Measurements from ENCODE around the gene NABP2. TPM values are rescaled to one million over a fixed set of nuclear protein-coding genes. Genes with fewer than 3 reads are reported as not detected.

The NABP2 gene
- total and polyA plus RNA-seq, 2 of the 4 experiments (the other 2 are of a cell fraction), result 29.2 to 37.4 TPM

GRCh38 chr12:56278905-56279304 is 54.8 kb downstream of the NABP2 start:
- POLR2A ChIA-PET (ENCODE audit: unreplicated experiment), result no interaction called here
- dilution Hi-C loops (cut with HindIII; ENCODE audit: low sequenced_read_pairs, unreplicated experiment), result no loop called here
- Histone ChIP-seq H4K8ac (ENCODE audit: low read depth in 2 of 2, low read length in 2 of 2) (no peak overlapping the region), H3K36me3 (ENCODE audit: control insufficient read depth, insufficient read depth, low read length) (peaks cover 65% of the 10 kb centered on the region), H3K27ac (ENCODE audit: insufficient read depth, low read length) (no peak overlapping the region), H3K27me3 (ENCODE audit: control insufficient read depth, insufficient read depth, low read length) (no peaks in the 10 kb centered on the region), H3K4me3 (ENCODE audit: insufficient read depth, low read depth, low read length) (no peak overlapping the region), H2AK5ac (ENCODE audit: low read depth, low read length) (no peak overlapping the region), H3K79me1 (ENCODE audit: low read depth in 1 of 2, low read length in 2 of 2) (peaks cover 4 to 8% of the 10 kb centered on the region in 2 experiments; a peak in 2 of 4 replicates), H2BK15ac (ENCODE audit: low read depth, low read length) (no peak overlapping the region), H2BK20ac (ENCODE audit: low read depth, low read length) (no peak overlapping the region), H3K9ac (ENCODE audit: low read depth, low read length) (no peak overlapping the region), H3K9me3 (ENCODE audit: control insufficient read depth, insufficient read depth, low read length) (no peaks in the 10 kb centered on the region), H3K4me2 (ENCODE audit: low read depth, low read length) (no peak overlapping the region), H4K5ac (ENCODE audit: low read depth, low read length) (no peak overlapping the region), H3K23ac (ENCODE audit: low read depth, low read length) (no peak overlapping the region), H4K91ac (ENCODE audit: insufficient read depth, low read depth, low read length) (no peak overlapping the region), H4K20me1 (ENCODE audit: insufficient read depth, low read length) (no peaks in the 10 kb centered on the region), H3K14ac (replicated peaks; ENCODE audit: low read depth, low read length) (no peak overlapping the region), H2AK9ac (replicated peaks; ENCODE audit: low read depth, low read length, poor library complexity) (no peak overlapping the region), H2BK5ac (ENCODE audit: low read depth, low read length, poor library complexity, severe bottlenecking) (no peak overlapping the region), H3K4ac (ENCODE audit: low read depth, low read length) (no peak overlapping the region), H3K9me1 (ENCODE audit: insufficient read depth, low read length) (no peaks in the 10 kb centered on the region; the same call in 1 of the 2 replicates), H2AFZ (replicated peaks; ENCODE audit: low read length, poor library complexity) (no peak overlapping the region), H2BK120ac (ENCODE audit: low read depth, low read length) (no peak overlapping the region), H3K4me1 (ENCODE audit: control insufficient read depth, insufficient read depth, low read length) (no peaks in the 10 kb centered on the region), H3K18ac (ENCODE audit: low read depth, low read length) (no peak overlapping the region), H3K56ac (ENCODE audit: extremely low read depth, insufficient read depth, low read length) (no peak overlapping the region)
- intact Hi-C loops (cut with micrococcal nuclease), result no loop called here
- no TSS peak for BruUV-seq (replicated peaks)
- 90% methylated on average over 2 of the region's 3 CpGs; no CpG with 5 or more reads in 1 of the 2 experiments for WGBS, 2 experiments (ENCODE audit: extremely low coverage in 2 of 2, insufficient read length in 1 of 2)
- TF ChIP-seq RFX5 (IDR thresholded peaks at IDR 0.05; ENCODE audit: low read depth, low read length) (no peak), MAFK (IDR thresholded peaks at IDR 0.05; ENCODE audit: low read depth, low read length) (no peak), BHLHE40 (IDR thresholded peaks at IDR 0.05; ENCODE audit: low read depth, low read length) (no peak), CTCF (conservative IDR thresholded peaks at IDR 0.05; ENCODE audit: low read depth, low read length) (no peak), NFE2L2 (IDR thresholded peaks at IDR 0.05; ENCODE audit: low read depth, low read length) (no peak), CEBPB (IDR thresholded peaks at IDR 0.05; ENCODE audit: low read depth, low read length) (no peak), FOS (IDR thresholded peaks at IDR 0.05; ENCODE audit: low read depth, low read length) (no peak), RAD21 (IDR thresholded peaks at IDR 0.05; ENCODE audit: low read length) (no peak), MAZ (IDR thresholded peaks at IDR 0.05; ENCODE audit: borderline replicate concordance, low read depth, low read length) (no peak), POLR2A (IDR thresholded peaks at IDR 0.05; ENCODE audit: low read depth, low read length) (no peak), CHD1 (IDR thresholded peaks at IDR 0.05; ENCODE audit: low read depth, low read length) (no peak), SMC3 (IDR thresholded peaks at IDR 0.05; ENCODE audit: low read depth, low read length) (no peak), MXI1 (IDR thresholded peaks at IDR 0.05; ENCODE audit: borderline replicate concordance, low read depth, low read length) (no peak), RCOR1 (IDR thresholded peaks at IDR 0.05; ENCODE audit: insufficient replicate concordance, low read length) (no peak)
- TF ChIP-seq, protein P1, sequence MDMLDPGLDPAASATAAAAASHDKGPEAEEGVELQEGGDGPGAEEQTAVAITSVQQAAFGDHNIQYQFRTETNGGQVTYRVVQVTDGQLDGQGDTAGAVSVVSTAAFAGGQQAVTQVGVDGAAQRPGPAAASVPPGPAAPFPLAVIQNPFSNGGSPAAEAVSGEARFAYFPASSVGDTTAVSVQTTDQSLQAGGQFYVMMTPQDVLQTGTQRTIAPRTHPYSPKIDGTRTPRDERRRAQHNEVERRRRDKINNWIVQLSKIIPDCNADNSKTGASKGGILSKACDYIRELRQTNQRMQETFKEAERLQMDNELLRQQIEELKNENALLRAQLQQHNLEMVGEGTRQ (IDR thresholded peaks at IDR 0.05; ENCODE audit: low read depth, low read length), result no peak
- TF ChIP-seq, protein P2, sequence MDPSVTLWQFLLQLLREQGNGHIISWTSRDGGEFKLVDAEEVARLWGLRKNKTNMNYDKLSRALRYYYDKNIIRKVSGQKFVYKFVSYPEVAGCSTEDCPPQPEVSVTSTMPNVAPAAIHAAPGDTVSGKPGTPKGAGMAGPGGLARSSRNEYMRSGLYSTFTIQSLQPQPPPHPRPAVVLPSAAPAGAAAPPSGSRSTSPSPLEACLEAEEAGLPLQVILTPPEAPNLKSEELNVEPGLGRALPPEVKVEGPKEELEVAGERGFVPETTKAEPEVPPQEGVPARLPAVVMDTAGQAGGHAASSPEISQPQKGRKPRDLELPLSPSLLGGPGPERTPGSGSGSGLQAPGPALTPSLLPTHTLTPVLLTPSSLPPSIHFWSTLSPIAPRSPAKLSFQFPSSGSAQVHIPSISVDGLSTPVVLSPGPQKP (IDR thresholded peaks at IDR 0.05; ENCODE audit: borderline replicate concordance, low read depth, low read length), result no peak
- no peak for ATAC-seq (ENCODE audit: low read depth)
- in situ Hi-C loops (cut with MboI; ENCODE audit: low sequenced_read_pairs), result no loop called here
- no peak for DNase-seq
- CTCF ChIA-PET, result no interaction called here
